Activated CD4-positive, alpha-beta T cell treated with anti-CD3 and anti-CD28 coated beads for 36 hours (primary cell): Measurements from ENCODE around the gene ARHGEF37. TPM values are rescaled to one million over a fixed set of nuclear protein-coding genes. Genes with fewer than 3 reads are reported as not detected.

Experiments
- ATAC-seq: fragments of 200-7000 bp; cut with Tn5 transposase; one replicate; pipeline ENCODE4 v1.10.0; 2021; ENCODE audit warnings: mild to moderate bottlenecking, moderate library complexity
- CTCF ChIA-PET: fragments of 350-600 bp; sonication (Branson Sonifier 250); formaldehyde crosslinking; loops from one replicate; lab custom pipeline; 2021; ENCODE audit warnings: antibody characterized with exemption; lab: Charles Lee
- POLR2A ChIA-PET: fragments of 350-600 bp; sonication (Branson Sonifier 250); formaldehyde crosslinking; loops from one replicate; lab custom pipeline; 2021; ENCODE audit warnings: antibody characterized with exemption, inconsistent platforms; lab: Charles Lee
- DNase-seq: peaks from one replicate; pipeline ENCODE4 v3.0.0-alpha.2; 2020
- H3K27ac Mint-ChIP-seq: one replicate; pipeline ENCODE4 v1.8.0; 2021; ENCODE audit warnings: mixed read lengths
- H3K27me3 Mint-ChIP-seq: one replicate; pipeline ENCODE4 v1.8.0; 2021; ENCODE audit warnings: mixed read lengths
- H3K36me3 Mint-ChIP-seq: one replicate; pipeline ENCODE4 v1.8.0; 2021; ENCODE audit warnings: low read depth, mixed read lengths
- H3K4me1 Mint-ChIP-seq: one replicate; pipeline ENCODE4 v1.8.0; 2021; ENCODE audit warnings: mixed read lengths
- H3K4me3 Mint-ChIP-seq: one replicate; pipeline ENCODE4 v1.8.0; 2021; ENCODE audit warnings: mild to moderate bottlenecking, moderate library complexity, mixed read lengths
- H3K9me3 Mint-ChIP-seq: one replicate; pipeline ENCODE4 v1.8.0; 2021; ENCODE audit warnings: low read depth, mixed read lengths
- intact Hi-C, 2 experiments: fragments of 100-400 bp; cut with DNase I in 1 of 2; cut with micrococcal nuclease in 1 of 2; formaldehyde crosslinking; loops; one replicate each; pipeline versions ENCODE4 v1.14.2 to v1.15.1; 2022 to 2024; cut with DNase I, micrococcal nuclease
- total RNA-seq, 2 experiments: library from RNA; stranded (reverse); gene quantifications; one replicate each; pipeline ENCODE4 v1.2.3, GENCODE V29; 2021

Gene ARHGEF37
- total RNA-seq, 2 experiments from 2014 or later: 1.7 to 2.1 TPM

DNA sequence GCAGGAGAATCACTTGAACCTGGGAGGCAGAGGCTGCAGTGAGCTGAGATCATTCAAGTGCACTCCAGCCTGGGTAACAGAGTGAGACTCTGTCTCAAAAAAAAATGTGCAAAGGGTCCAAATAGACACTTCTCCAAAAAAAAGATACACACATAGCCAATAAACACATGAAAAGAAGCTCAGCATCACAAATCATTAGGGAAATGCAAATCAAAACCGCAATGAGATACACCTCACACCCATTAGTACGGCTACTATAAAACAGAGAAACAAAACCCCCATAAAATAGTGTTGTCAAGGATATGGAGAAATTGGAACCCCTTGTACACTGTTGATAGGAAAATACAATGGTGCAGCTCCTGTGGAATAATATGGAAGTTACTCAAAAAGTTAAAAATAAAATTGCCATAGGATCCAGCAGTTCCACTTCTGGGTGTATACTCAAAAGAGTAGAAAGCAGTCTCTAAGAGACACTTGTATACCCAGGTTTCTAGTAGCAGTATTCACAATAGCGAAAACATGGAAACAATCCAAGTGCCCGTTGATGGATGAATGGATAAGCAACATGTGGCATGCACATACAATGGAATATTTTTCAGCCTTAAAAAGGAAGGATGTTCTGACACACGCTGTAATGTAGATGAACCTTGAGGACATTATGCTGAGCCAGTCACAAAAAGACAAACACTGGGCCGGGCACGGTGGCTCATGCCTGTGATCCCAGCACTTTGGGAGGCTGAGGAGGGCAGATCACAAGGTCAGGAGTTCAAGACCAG is 91.6 kb downstream of the ARHGEF37 start:
- peaks cover 12% of the 10 kb centered on the region for H3K27me3 Mint-ChIP-seq
- intact Hi-C loops: no loop called here
- no peaks in the 10 kb centered on the region for H3K36me3 Mint-ChIP-seq
- H3K27ac Mint-ChIP-seq: no peak overlapping the region
- H3K9me3 Mint-ChIP-seq: peaks cover 4% of the 10 kb centered on the region
- ATAC-seq (no peak), DNase-seq (no peak)
- ChIA-PET POLR2A (no interaction called here), CTCF (interaction anchor here (0.6 to 1.0 kb wide), 2 partner anchors 9 to 88 kb away, joined by 3 to 4 read pairs; no protein-coding TSS in a partner anchor)
- no peaks in the 10 kb centered on the region for H3K4me1 Mint-ChIP-seq
- no peak overlapping the region for H3K4me3 Mint-ChIP-seq

DNA sequence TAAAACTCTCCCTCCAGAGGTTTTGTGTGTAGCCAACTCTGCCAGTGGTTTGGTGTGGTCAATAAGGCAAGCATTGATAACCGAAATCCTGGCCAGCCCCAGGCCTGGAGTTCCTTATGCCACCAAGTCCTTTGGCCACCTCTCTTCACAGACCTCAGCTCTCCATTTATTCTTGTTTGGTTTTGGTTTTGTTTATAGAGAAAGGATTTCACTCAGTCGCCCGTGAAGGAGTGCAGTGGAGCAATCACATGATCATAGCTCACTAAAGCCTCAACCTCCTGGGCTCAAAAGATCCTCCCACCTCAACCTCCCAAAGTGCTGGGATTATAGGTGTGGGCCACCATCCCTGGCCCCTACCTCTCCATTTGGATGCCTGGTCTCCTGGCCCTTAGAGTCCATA is 93.4 kb downstream of the ARHGEF37 start:
- no peaks in the 10 kb centered on the region for H3K9me3 Mint-ChIP-seq
- no peaks in the 10 kb centered on the region for H3K4me1 Mint-ChIP-seq
- H3K36me3 Mint-ChIP-seq: no peaks in the 10 kb centered on the region
- intact Hi-C loops: no loop called here
- H3K27ac Mint-ChIP-seq: no peak overlapping the region
- DNase-seq (no peak), ATAC-seq (no peak)
- H3K4me3 Mint-ChIP-seq: no peak overlapping the region
- ChIA-PET POLR2A (no interaction called here), CTCF (interaction anchor here (0.6 to 0.8 kb wide), 2 partner anchors 118 to 251 kb away, joined by 3 to 4 read pairs; no protein-coding TSS in a partner anchor)
- peaks cover 12% of the 10 kb centered on the region for H3K27me3 Mint-ChIP-seq

DNA sequence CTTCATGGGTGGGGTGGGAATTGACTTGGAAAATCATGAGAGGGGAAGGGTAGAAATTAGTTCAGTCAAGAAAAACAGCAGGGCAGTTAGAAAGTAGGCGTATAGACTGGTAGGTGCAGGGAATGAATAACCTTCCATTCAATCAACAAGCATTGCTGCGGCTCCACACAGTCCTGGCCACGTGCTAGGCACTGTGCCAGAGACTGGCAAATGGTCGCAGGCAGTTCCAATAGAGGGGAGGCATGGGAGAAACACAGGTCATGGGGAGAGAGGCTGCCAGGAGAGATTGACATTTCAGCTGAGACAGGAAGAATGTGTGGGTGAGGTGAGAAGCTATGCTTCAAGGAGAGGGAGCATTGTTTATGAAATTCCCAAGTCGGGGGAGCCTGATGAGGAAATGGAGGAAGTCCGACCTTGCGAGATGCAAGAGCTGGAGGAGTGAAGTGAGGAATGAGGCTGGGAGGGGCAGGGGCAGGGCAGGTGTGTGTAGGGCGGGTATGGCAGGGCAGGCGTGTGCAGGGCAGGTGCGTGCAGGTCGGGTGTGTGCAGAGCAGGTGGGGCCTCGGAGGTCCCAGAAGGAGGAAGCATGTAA is 94.4 kb downstream of the ARHGEF37 start:
- DNase-seq: no peak
- H3K27ac Mint-ChIP-seq: no peak overlapping the region
- H3K27me3 Mint-ChIP-seq: peaks cover 12% of the 10 kb centered on the region
- ChIA-PET CTCF (interaction anchor here (0.8 kb wide), 1 partner anchor 117 kb away, joined by 4 read pairs; no protein-coding TSS in a partner anchor), POLR2A (interaction anchor here (0.6 kb wide), 1 partner anchor 186 kb away, joined by 3 read pairs; no protein-coding TSS in a partner anchor)
- H3K4me1 Mint-ChIP-seq: no peaks in the 10 kb centered on the region
- no peak for ATAC-seq
- no peaks in the 10 kb centered on the region for H3K36me3 Mint-ChIP-seq
- intact Hi-C loops: no loop called here
- H3K9me3 Mint-ChIP-seq: no peaks in the 10 kb centered on the region
- H3K4me3 Mint-ChIP-seq: no peak overlapping the region

- no peaks in the 10 kb centered on the region for H3K36me3 Mint-ChIP-seq
- ChIA-PET POLR2A (no interaction called here), CTCF (interaction anchor here (0.6 to 2.2 kb wide), 3 partner anchors 10 to 696 kb away, joined by 3 to 8 read pairs (median 3); no protein-coding TSS in a partner anchor)
- H3K9me3 Mint-ChIP-seq: no peaks in the 10 kb centered on the region
- ATAC-seq (no peak), DNase-seq (no peak)
- H3K4me3 Mint-ChIP-seq: no peak overlapping the region
- H3K27ac Mint-ChIP-seq: no peak overlapping the region
- peaks cover 17% of the 10 kb centered on the region for H3K27me3 Mint-ChIP-seq
- intact Hi-C loops: no loop called here
- H3K4me1 Mint-ChIP-seq: no peaks in the 10 kb centered on the region
Observed at GRCh38 chr5:149677731-149678130, 96.4 kb downstream of the ARHGEF37 start.

GRCh38 chr5:149679876-149680809 is 98.8 kb downstream of the ARHGEF37 start:
- no peaks in the 10 kb centered on the region for H3K4me1 Mint-ChIP-seq
- peaks cover 20% of the 10 kb centered on the region for H3K27me3 Mint-ChIP-seq
- DNase-seq (no peak), ATAC-seq (no peak)
- H3K27ac Mint-ChIP-seq: no peak overlapping the region
- intact Hi-C loops: no loop called here
- ChIA-PET CTCF (interaction anchor here (2.2 kb wide), 1 partner anchor 12 kb away, joined by 8 read pairs; no protein-coding TSS in a partner anchor), POLR2A (no interaction called here)
- no peaks in the 10 kb centered on the region for H3K9me3 Mint-ChIP-seq
- no peak overlapping the region for H3K4me3 Mint-ChIP-seq
- H3K36me3 Mint-ChIP-seq: no peaks in the 10 kb centered on the region

- peaks cover 18% of the 10 kb centered on the region for H3K27me3 Mint-ChIP-seq
- POLR2A ChIA-PET: no interaction called here
- H3K4me1 Mint-ChIP-seq: no peaks in the 10 kb centered on the region
- DNase-seq (no peak), ATAC-seq (no peak)
- no peaks in the 10 kb centered on the region for H3K36me3 Mint-ChIP-seq
- H3K27ac Mint-ChIP-seq: no peak overlapping the region
- CTCF ChIA-PET: no interaction called here
- no peak overlapping the region for H3K4me3 Mint-ChIP-seq
- intact Hi-C loops: no loop called here
- no peaks in the 10 kb centered on the region for H3K9me3 Mint-ChIP-seq
Observed at GRCh38 chr5:149680810-149681221, 99.5 kb downstream of the ARHGEF37 start.

DNA sequence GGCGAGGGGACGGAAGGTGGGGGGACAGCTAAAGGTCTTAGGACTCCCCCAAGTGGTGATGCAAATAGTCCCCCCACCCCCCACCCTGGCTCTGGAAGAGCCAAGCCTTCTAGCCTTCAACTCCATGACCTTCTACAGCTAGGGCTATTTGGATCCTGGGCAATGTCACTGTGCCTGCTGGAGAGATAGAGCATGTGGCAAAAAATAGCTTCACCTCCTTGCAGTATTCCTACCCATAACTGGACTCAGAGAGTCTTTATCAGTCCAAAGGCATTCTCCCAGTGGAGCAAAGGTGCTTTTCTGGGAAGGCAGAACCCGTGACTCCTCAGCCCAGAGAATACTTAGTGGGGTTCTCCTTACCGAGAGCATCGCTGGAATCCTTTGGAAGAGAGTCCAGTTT is 100.0 kb downstream of the ARHGEF37 start:
- DNase-seq (no peak), ATAC-seq (no peak)
- Mint-ChIP-seq H3K27me3 (peaks cover 19% of the 10 kb centered on the region), H3K4me1 (no peaks in the 10 kb centered on the region), H3K27ac (no peak overlapping the region), H3K9me3 (no peaks in the 10 kb centered on the region), H3K4me3 (no peak overlapping the region), H3K36me3 (no peaks in the 10 kb centered on the region)
- CTCF ChIA-PET: no interaction called here
- POLR2A ChIA-PET: no interaction called here
- intact Hi-C loops: no loop called here

DNA sequence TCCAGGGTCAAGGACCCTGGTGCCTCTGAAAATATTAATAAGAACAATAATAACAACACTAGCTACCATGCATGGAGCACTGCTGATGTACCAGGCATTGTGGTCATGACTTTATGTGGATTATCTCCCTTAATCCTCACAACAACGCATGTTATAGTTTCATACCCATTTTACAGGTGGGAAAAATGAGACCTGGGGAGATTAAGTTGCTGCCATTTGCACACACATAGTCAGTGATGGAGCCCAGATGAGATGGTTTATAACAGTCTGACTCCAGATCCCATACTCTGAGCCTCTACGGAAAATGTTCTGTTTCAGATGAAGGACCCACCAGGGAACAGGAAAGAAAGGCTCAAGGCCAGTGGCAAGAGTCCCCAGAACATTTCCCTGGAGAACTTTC is 100.6 kb downstream of the ARHGEF37 start:
- Mint-ChIP-seq H3K36me3 (no peaks in the 10 kb centered on the region), H3K27ac (no peak overlapping the region), H3K27me3 (peaks cover 19% of the 10 kb centered on the region), H3K4me3 (no peak overlapping the region), H3K4me1 (no peaks in the 10 kb centered on the region), H3K9me3 (no peaks in the 10 kb centered on the region)
- DNase-seq (no peak), ATAC-seq (no peak)
- CTCF ChIA-PET: no interaction called here
- intact Hi-C loops: no loop called here
- POLR2A ChIA-PET: no interaction called here

- H3K27me3 Mint-ChIP-seq: peaks cover 23% of the 10 kb centered on the region
- H3K4me3 Mint-ChIP-seq: no peak overlapping the region
- ChIA-PET POLR2A (no interaction called here), CTCF (no interaction called here)
- ATAC-seq: no peak
- no peaks in the 10 kb centered on the region for H3K36me3 Mint-ChIP-seq
- H3K4me1 Mint-ChIP-seq: no peaks in the 10 kb centered on the region
- intact Hi-C loops: no loop called here
- no peak overlapping the region for H3K27ac Mint-ChIP-seq
- no peaks in the 10 kb centered on the region for H3K9me3 Mint-ChIP-seq
- DNase-seq: no peak
Observed at GRCh38 chr5:149682532-149683075, 101.3 kb downstream of the ARHGEF37 start.

- CTCF ChIA-PET: interaction anchor here (0.6 kb wide), 1 partner anchor 162 kb away, joined by 3 read pairs; no protein-coding TSS in a partner anchor
- Mint-ChIP-seq H3K27ac (no peak overlapping the region), H3K4me3 (no peak overlapping the region), H3K36me3 (no peaks in the 10 kb centered on the region), H3K27me3 (peaks cover 29% of the 10 kb centered on the region), H3K4me1 (no peaks in the 10 kb centered on the region), H3K9me3 (no peaks in the 10 kb centered on the region)
- intact Hi-C loops: no loop called here
- POLR2A ChIA-PET: no interaction called here
- DNase-seq (no peak), ATAC-seq (no peak)
Observed at GRCh38 chr5:149683964-149684363, 102.7 kb downstream of the ARHGEF37 start.

GRCh38 chr5:149684371-149684770 is 103.1 kb downstream of the ARHGEF37 start:
- Mint-ChIP-seq H3K4me3 (no peak overlapping the region), H3K9me3 (no peaks in the 10 kb centered on the region), H3K27ac (no peak overlapping the region), H3K27me3 (peaks cover 33% of the 10 kb centered on the region), H3K36me3 (no peaks in the 10 kb centered on the region), H3K4me1 (no peaks in the 10 kb centered on the region)
- ChIA-PET POLR2A (no interaction called here), CTCF (interaction anchor here (0.6 to 0.9 kb wide), 2 partner anchors 30 to 161 kb away, joined by 3 read pairs; no protein-coding TSS in a partner anchor)
- DNase-seq: no peak
- no peak for ATAC-seq
- intact Hi-C loops: no loop called here
